Neuronal stem cell (in vitro differentiated cells): ENCODE results near the gene BOC.

ENCODE experiments used
- DNase-seq: peaks from one replicate; pipeline ENCODE4 v3.0.0-alpha.2; 2013; ENCODE audit warnings: low spot score
- H2AFZ ChIP-seq: one replicate; pipeline ENCODE4 v1.6.1; 2013; ENCODE audit warnings: mild to moderate bottlenecking, low read length, inconsistent platforms
- H2AK5ac ChIP-seq: 2 replicates; pipeline ENCODE4 v1.6.1; 2013; ENCODE audit warnings: low read depth, mild to moderate bottlenecking, inconsistent platforms, low read length, moderate library complexity, mixed read lengths
- H2BK120ac ChIP-seq: 2 replicates; pipeline ENCODE4 v1.6.1; 2013; ENCODE audit warnings: low read depth, mild to moderate bottlenecking, inconsistent platforms, low read length, moderate library complexity, mixed read lengths
- H2BK12ac ChIP-seq: one replicate; pipeline ENCODE4 v1.6.1; 2013; ENCODE audit warnings: low read length, inconsistent platforms
- H2BK15ac ChIP-seq: 2 replicates; pipeline ENCODE4 v1.6.1; 2013; ENCODE audit warnings: mild to moderate bottlenecking, low read length, inconsistent platforms, mixed read lengths
- H2BK5ac ChIP-seq: one replicate; pipeline ENCODE4 v1.6.1; 2013; ENCODE audit warnings: inconsistent platforms, mild to moderate bottlenecking, low read length, moderate library complexity
- H3K14ac ChIP-seq: one replicate; pipeline ENCODE4 v1.6.1; 2013; ENCODE audit warnings: low read length, inconsistent platforms
- H3K18ac ChIP-seq: 2 replicates; pipeline ENCODE4 v1.6.1; 2013; ENCODE audit warnings: low read length, inconsistent platforms
- H3K23ac ChIP-seq: 2 replicates; pipeline ENCODE4 v1.6.1; 2013; ENCODE audit warnings: low read depth, mild to moderate bottlenecking, mixed read lengths, low read length, inconsistent platforms; ENCODE audit not compliant: poor library complexity
- H3K27ac ChIP-seq: replicated peaks from 3 replicates; pipeline ENCODE4 v1.5.1; 2013; ENCODE audit warnings: low read length, inconsistent platforms
- H3K27me3 ChIP-seq, 3 experiments: 2 replicates each; pipeline ENCODE4 v1.6.1; 2013; ENCODE audit warnings: low read length in 3 of 3, mild to moderate bottlenecking in 2 of 3, inconsistent platforms in 1 of 3, low read depth in 1 of 3, mixed read lengths in 1 of 3, moderate library complexity in 1 of 3; ENCODE audit not compliant: control insufficient read depth in 3 of 3, insufficient read depth in 3 of 3
- H3K36me3 ChIP-seq, 2 donors: replicated peaks in 1 of 2; 2 replicates each; pipeline ENCODE4 v1.6.1; 2013; ENCODE audit warnings: low read length in 2 of 2; ENCODE audit not compliant: control insufficient read depth in 2 of 2, insufficient read depth in 2 of 2
- H3K4ac ChIP-seq: 2 replicates; pipeline ENCODE4 v1.6.1; 2013; ENCODE audit warnings: inconsistent platforms, mild to moderate bottlenecking, low read length, moderate library complexity
- H3K4me1 ChIP-seq, 2 donors: 1 replicate in 1 of 2; 2 replicates in 1 of 2; pipeline ENCODE4 v1.6.1; 2013; ENCODE audit warnings: low read length in 2 of 2, low read depth in 1 of 2; ENCODE audit not compliant: control insufficient read depth in 2 of 2, insufficient read depth in 1 of 2
- H3K4me2 ChIP-seq: one replicate; pipeline ENCODE4 v1.6.1; 2013; ENCODE audit warnings: mild to moderate bottlenecking, low read length, inconsistent platforms; ENCODE audit not compliant: insufficient read depth, poor library complexity, severe bottlenecking
- H3K4me3 ChIP-seq, 2 donors: 2 replicates each; pipeline ENCODE4 v1.5.1; 2013; ENCODE audit warnings: low read length in 2 of 2, mild to moderate bottlenecking in 2 of 2, inconsistent platforms in 1 of 2, moderate library complexity in 1 of 2
- H3K79me1 ChIP-seq: one replicate; pipeline ENCODE4 v1.6.1; 2013; ENCODE audit warnings: low read depth, mild to moderate bottlenecking, inconsistent platforms, low read length, moderate library complexity
- H3K9ac ChIP-seq: one replicate; pipeline ENCODE4 v1.6.1; 2013; ENCODE audit warnings: mild to moderate bottlenecking, low read depth, low read length, inconsistent platforms; ENCODE audit not compliant: poor library complexity
- H3K9me3 ChIP-seq, 2 donors: replicated peaks in 1 of 2; 2 replicates each; pipeline versions ENCODE3 to v1.6.1; 2013; ENCODE audit warnings: low read length in 2 of 2, mild to moderate bottlenecking in 2 of 2, inconsistent platforms in 1 of 2, low read depth in 1 of 2, mixed read lengths in 1 of 2, moderate library complexity in 1 of 2; ENCODE audit not compliant: control insufficient read depth in 2 of 2, insufficient read depth in 1 of 2
- H4K8ac ChIP-seq: one replicate; pipeline ENCODE4 v1.6.1; 2013; ENCODE audit warnings: low read depth, mild to moderate bottlenecking, inconsistent platforms, low read length, moderate library complexity
- H4K91ac ChIP-seq: one replicate; pipeline ENCODE4 v1.6.1; 2013; ENCODE audit warnings: low read length, low read depth, mild to moderate bottlenecking, inconsistent platforms; ENCODE audit not compliant: poor library complexity
- WGBS, 2 donors: extraction: QIAGEN DNeasy Blood & Tissue Kit; methylation state at CpG; one replicate each; pipeline ENCODE4 v1.1.7; 2013; ENCODE audit warnings: missing lambda C conversion rate in 2 of 2, mixed read lengths in 1 of 2; ENCODE audit not compliant: insufficient read length in 2 of 2, insufficient replicate concordance in 1 of 2; ENCODE audit errors: extremely low coverage in 2 of 2; 5-methylcytosine and 5-hydroxymethylcytosine counted together

Gene BOC

GRCh38 chr3:113263778-113264177 lies 52.4 kb downstream of the BOC start:
- no CpG with 5 or more reads among the region's 3 CpGs for WGBS, 2 donors
- no peak overlapping the region for H3K4ac ChIP-seq
- H3K14ac ChIP-seq: no peak overlapping the region
- peaks cover 0 to 3% of the 10 kb centered on the region in 2 donors for H3K9me3 ChIP-seq
- H3K36me3 ChIP-seq: peaks cover 18 to 100% of the 10 kb centered on the region in 2 donors
- H3K79me1 ChIP-seq: peaks cover 2% of the 10 kb centered on the region
- H2AFZ ChIP-seq: no peak overlapping the region
- no peak overlapping the region for H2BK15ac ChIP-seq
- no peaks in the 10 kb centered on the region for H3K27me3 ChIP-seq
- no peak for DNase-seq
- no peak overlapping the region for H2BK120ac ChIP-seq
- H3K9ac ChIP-seq: no peak overlapping the region
- H2BK12ac ChIP-seq: no peak overlapping the region
- H3K23ac ChIP-seq: no peak overlapping the region
- no peak overlapping the region for H2BK5ac ChIP-seq
- H4K8ac ChIP-seq: no peak overlapping the region
- peak overlapping the region; percentile 99 for H3K27ac ChIP-seq
- no peak overlapping the region for H2AK5ac ChIP-seq
- no peak overlapping the region for H4K91ac ChIP-seq
- no peak overlapping the region for H3K4me3 ChIP-seq
- H3K18ac ChIP-seq: peak overlapping the region; percentile 6
- H3K4me2 ChIP-seq: no peak overlapping the region
- H3K4me1 ChIP-seq: peaks cover 0 to 51% of the 10 kb centered on the region in 2 donors

GRCh38 chr3:113264283-113265131 lies 53.1 kb downstream of the BOC start:
- H3K23ac ChIP-seq: no peak overlapping the region
- H4K91ac ChIP-seq: peak overlapping the region; percentile 96
- peak overlapping the region; percentile 53 for H2BK12ac ChIP-seq
- peaks cover 22 to 100% of the 10 kb centered on the region in 2 donors for H3K36me3 ChIP-seq
- no peak overlapping the region for H3K4me3 ChIP-seq
- H2AFZ ChIP-seq: no peak overlapping the region
- peak overlapping the region; percentile 82 for H3K9ac ChIP-seq
- peaks cover 0 to 3% of the 10 kb centered on the region in 2 donors for H3K9me3 ChIP-seq
- DNase-seq: peak; percentile 76
- peak overlapping the region; percentile 31 for H3K4ac ChIP-seq
- peak overlapping the region; percentile 30 for H3K4me2 ChIP-seq
- H2AK5ac ChIP-seq: peak overlapping the region; percentile 99
- H3K18ac ChIP-seq: peak overlapping the region; percentile 92
- peak overlapping the region; percentile 66 for H4K8ac ChIP-seq
- H3K27ac ChIP-seq: peak overlapping the region; percentile 99
- H2BK5ac ChIP-seq: peak overlapping the region; percentile 96
- WGBS, 2 donors: no CpG with 5 or more reads among the region's 10 CpGs
- H3K27me3 ChIP-seq: no peaks in the 10 kb centered on the region
- H3K4me1 ChIP-seq: peaks cover 0 to 55% of the 10 kb centered on the region in 2 donors
- no peak overlapping the region for H2BK15ac ChIP-seq
- H3K14ac ChIP-seq: peak overlapping the region; percentile 79
- peak overlapping the region; percentile 98 for H2BK120ac ChIP-seq
- peaks cover 2% of the 10 kb centered on the region for H3K79me1 ChIP-seq

- no peak overlapping the region for H3K14ac ChIP-seq
- no peak overlapping the region for H4K8ac ChIP-seq
- peak overlapping the region; percentile 92 for H3K18ac ChIP-seq
- peak overlapping the region; percentile 53 for H2BK12ac ChIP-seq
- no peaks in the 10 kb centered on the region for H3K27me3 ChIP-seq
- peaks cover 0 to 3% of the 10 kb centered on the region in 2 donors for H3K9me3 ChIP-seq
- peak overlapping the region; percentile 96 for H4K91ac ChIP-seq
- no peak for DNase-seq
- peak overlapping the region; percentile 98 for H2BK120ac ChIP-seq
- H3K79me1 ChIP-seq: peaks cover 2% of the 10 kb centered on the region
- H3K9ac ChIP-seq: no peak overlapping the region
- H2BK5ac ChIP-seq: peak overlapping the region; percentile 96
- no peak overlapping the region for H3K23ac ChIP-seq
- no peak overlapping the region for H3K4me3 ChIP-seq
- WGBS, 2 donors: no CpG with 5 or more reads among the region's 5 CpGs
- no peak overlapping the region for H3K4ac ChIP-seq
- H2AFZ ChIP-seq: no peak overlapping the region
- peak overlapping the region; percentile 99 for H3K27ac ChIP-seq
- H3K36me3 ChIP-seq: peaks cover 27 to 100% of the 10 kb centered on the region in 2 donors
- H2BK15ac ChIP-seq: no peak overlapping the region
- peaks cover 0 to 55% of the 10 kb centered on the region in 2 donors for H3K4me1 ChIP-seq
- peak overlapping the region; percentile 99 for H2AK5ac ChIP-seq
- no peak overlapping the region for H3K4me2 ChIP-seq
These were observed 53.9 kb downstream of the BOC start for GRCh38 chr3:113265231-113265630.

GRCh38 chr3:113266738-113267137 lies 55.4 kb downstream of the BOC start:
- no peaks in the 10 kb centered on the region for H3K27me3 ChIP-seq
- H3K4ac ChIP-seq: no peak overlapping the region
- DNase-seq: no peak
- H3K18ac ChIP-seq: no peak overlapping the region
- H4K8ac ChIP-seq: no peak overlapping the region
- H3K23ac ChIP-seq: no peak overlapping the region
- H3K27ac ChIP-seq: peak overlapping the region; percentile 7
- peaks cover 0 to 1% of the 10 kb centered on the region in 2 donors for H3K9me3 ChIP-seq
- peaks cover 35 to 100% of the 10 kb centered on the region in 2 donors for H3K36me3 ChIP-seq
- no peak overlapping the region for H2AK5ac ChIP-seq
- H3K4me3 ChIP-seq: no peak overlapping the region
- no peak overlapping the region for H2BK12ac ChIP-seq
- no peak overlapping the region for H2BK120ac ChIP-seq
- no peak overlapping the region for H3K4me2 ChIP-seq
- peaks cover 2% of the 10 kb centered on the region for H3K79me1 ChIP-seq
- WGBS, 2 donors: no CpG with 5 or more reads among the region's 5 CpGs
- H3K14ac ChIP-seq: no peak overlapping the region
- H3K4me1 ChIP-seq: peaks cover 0 to 53% of the 10 kb centered on the region in 2 donors
- no peak overlapping the region for H4K91ac ChIP-seq
- no peak overlapping the region for H3K9ac ChIP-seq
- H2BK15ac ChIP-seq: no peak overlapping the region
- no peak overlapping the region for H2AFZ ChIP-seq
- H2BK5ac ChIP-seq: no peak overlapping the region
